OCI-LY3 (cell line): ENCODE measurements around the gene PEX11B.

Source experiments
- CTCF ChIP-seq: fragments of 200-600, 300-600 bp; sonication (generic); IDR thresholded peaks from 2 replicates; pipeline ENCODE4 v1.5.1; 2014; ENCODE audit warnings: antibody characterized with exemption, low read length, low read depth
- EZH2phosphoT487 ChIP-seq: fragments of 200-600 bp; shearing (Covaris generic); IDR thresholded peaks from 2 replicates; pipeline ENCODE4 v1.6.1; 2018; ENCODE audit warnings: antibody characterized with exemption, mixed run types, low read depth

GRCh38 chr1:145962157-145963102, 43.9 kb upstream of the PEX11B start:
- no peak for TF ChIP-seq CTCF
- TF ChIP-seq EZH2phosphoT487, result no peak
